ENCODE results near the gene TBX21. TPM values are rescaled to one million over a fixed set of nuclear protein-coding genes. Genes with fewer than 3 reads are reported as not detected.

Gene TBX21
- total RNA-seq, 2 donors from 2014 or later: 1.8 TPM; not detected in 1

DNA sequence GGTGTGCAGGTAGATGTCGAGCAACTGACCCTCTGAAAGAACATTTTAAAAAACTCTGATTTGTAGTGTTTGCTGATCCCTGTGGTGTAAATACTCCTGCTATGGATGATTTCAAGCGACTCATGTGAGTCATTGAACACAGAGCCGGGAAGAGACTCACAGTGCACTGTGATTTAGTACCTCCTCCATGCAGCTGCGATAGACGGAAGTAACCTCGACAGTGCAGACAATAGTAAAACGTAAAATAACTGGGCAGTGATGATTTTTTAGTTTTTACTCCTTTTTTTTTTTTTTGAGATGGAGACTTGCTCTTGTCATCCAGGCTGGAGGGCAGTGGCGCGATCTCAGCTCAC is 8.7 kb downstream of the TBX21 start:
- Histone ChIP-seq H3K27ac (no peak overlapping the region), H3K27me3 (replicated peaks; ENCODE audit: insufficient read depth) (no peaks in the 10 kb centered on the region), H3K36me3 (no peaks in the 10 kb centered on the region), H3K9me3 (no peaks in the 10 kb centered on the region), H3K4me3 (no peak overlapping the region), H3K4me1 (ENCODE audit: control insufficient read depth in 1 of 2, low read depth in 2 of 2) (no peaks in the 10 kb centered on the region)
- no peak for DNase-seq (ENCODE audit: low spot score)
- TF ChIP-seq, protein P1, sequence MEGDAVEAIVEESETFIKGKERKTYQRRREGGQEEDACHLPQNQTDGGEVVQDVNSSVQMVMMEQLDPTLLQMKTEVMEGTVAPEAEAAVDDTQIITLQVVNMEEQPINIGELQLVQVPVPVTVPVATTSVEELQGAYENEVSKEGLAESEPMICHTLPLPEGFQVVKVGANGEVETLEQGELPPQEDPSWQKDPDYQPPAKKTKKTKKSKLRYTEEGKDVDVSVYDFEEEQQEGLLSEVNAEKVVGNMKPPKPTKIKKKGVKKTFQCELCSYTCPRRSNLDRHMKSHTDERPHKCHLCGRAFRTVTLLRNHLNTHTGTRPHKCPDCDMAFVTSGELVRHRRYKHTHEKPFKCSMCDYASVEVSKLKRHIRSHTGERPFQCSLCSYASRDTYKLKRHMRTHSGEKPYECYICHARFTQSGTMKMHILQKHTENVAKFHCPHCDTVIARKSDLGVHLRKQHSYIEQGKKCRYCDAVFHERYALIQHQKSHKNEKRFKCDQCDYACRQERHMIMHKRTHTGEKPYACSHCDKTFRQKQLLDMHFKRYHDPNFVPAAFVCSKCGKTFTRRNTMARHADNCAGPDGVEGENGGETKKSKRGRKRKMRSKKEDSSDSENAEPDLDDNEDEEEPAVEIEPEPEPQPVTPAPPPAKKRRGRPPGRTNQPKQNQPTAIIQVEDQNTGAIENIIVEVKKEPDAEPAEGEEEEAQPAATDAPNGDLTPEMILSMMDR (IDR thresholded peaks at IDR 0.05): no peak
- ATAC-seq (ENCODE audit: insufficient number of reproducible peaks, low FRiP score, low read depth): no peak

DNA sequence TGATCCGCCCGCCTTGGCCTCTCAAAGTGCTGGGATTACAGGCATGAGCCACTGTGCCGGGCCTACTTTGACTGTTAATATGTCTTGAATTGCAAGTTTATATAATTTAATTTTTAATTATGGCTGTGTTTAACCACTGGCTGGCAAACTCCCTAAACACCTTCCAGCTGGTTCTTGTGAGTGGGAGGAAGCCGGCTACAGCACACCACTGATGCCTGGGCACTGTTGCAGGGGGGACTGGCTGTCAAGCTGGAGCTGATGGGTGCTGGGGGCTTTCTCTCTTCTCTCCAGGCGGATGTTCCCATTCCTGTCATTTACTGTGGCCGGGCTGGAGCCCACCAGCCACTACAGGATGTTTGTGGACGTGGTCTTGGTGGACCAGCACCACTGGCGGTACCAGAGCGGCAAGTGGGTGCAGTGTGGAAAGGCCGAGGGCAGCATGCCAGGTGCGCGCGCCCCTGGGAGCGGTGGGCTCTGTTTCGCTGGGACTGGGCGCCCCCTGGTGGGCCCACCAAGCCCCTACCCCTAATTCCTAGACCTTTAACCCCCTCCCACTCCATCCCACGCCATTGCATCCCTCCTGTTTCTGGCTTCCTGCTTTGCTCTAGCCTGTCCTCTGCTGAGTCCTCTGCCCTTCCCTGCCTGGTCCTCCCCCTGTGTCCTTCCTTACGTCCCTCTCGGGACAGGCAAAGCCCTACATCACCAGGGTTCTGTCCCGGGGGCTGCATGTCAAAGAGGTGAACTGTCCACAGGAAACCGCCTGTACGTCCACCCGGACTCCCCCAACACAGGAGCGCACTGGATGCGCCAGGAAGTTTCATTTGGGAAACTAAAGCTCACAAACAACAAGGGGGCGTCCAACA is 9.5 kb downstream of the TBX21 start:
- H3K27me3 ChIP-seq (replicated peaks; ENCODE audit: insufficient read depth): no peaks in the 10 kb centered on the region
- TF ChIP-seq, protein P1 (IDR thresholded peaks at IDR 0.05): no peak
- no peak for ATAC-seq (ENCODE audit: insufficient number of reproducible peaks, low FRiP score, low read depth)

DNA sequence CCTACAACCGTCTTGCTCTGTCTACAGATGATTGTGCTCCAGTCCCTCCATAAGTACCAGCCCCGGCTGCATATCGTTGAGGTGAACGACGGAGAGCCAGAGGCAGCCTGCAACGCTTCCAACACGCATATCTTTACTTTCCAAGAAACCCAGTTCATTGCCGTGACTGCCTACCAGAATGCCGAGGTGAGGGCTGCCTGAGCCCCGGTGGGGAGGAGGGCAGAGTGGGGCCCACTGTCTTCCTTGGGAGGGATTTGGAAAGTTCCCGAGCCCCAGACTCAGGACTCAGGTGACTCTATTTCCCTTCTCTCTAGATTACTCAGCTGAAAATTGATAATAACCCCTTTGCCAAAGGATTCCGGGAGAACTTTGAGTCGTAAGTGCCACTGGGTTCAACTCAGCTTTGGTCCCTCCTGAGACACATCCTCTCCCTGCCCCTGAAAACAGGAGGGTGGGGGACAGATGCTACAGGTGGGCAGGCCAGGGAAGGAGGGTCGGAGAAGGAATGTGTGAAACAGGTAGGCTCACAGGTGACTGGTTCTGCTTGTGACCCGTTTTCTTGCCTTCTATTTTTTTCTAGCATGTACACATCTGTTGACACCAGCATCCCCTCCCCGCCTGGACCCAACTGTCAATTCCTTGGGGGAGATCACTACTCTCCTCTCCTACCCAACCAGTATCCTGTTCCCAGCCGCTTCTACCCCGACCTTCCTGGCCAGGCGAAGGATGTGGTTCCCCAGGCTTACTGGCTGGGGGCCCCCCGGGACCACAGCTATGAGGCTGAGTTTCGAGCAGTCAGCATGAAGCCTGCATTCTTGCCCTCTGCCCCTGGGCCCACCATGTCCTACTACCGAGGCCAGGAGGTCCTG is 11.4 kb downstream of the TBX21 start:
- TF ChIP-seq, protein P1 (IDR thresholded peaks at IDR 0.05): no peak
- Histone ChIP-seq H3K36me3 (no peaks in the 10 kb centered on the region), H3K4me1 (ENCODE audit: control insufficient read depth in 1 of 2, low read depth in 2 of 2) (no peaks in the 10 kb centered on the region), H3K27me3 (replicated peaks; ENCODE audit: insufficient read depth) (no peaks in the 10 kb centered on the region), H3K27ac (no peak overlapping the region), H3K4me3 (no peak overlapping the region), H3K9me3 (no peaks in the 10 kb centered on the region)
- ATAC-seq (ENCODE audit: insufficient number of reproducible peaks, low FRiP score, low read depth) (no peak), DNase-seq (ENCODE audit: low spot score) (no peak)

More for the DNA sequence above, 9.5 kb downstream of the TBX21 start:
- DNase-seq (ENCODE audit: low spot score): no peak
- H3K4me1 ChIP-seq (ENCODE audit: control insufficient read depth in 1 of 2, low read depth in 2 of 2): no peaks in the 10 kb centered on the region
- H3K36me3 ChIP-seq: no peaks in the 10 kb centered on the region
- no peak overlapping the region for H3K4me3 ChIP-seq
- no peak overlapping the region for H3K27ac ChIP-seq
- H3K9me3 ChIP-seq: no peaks in the 10 kb centered on the region

DNA sequence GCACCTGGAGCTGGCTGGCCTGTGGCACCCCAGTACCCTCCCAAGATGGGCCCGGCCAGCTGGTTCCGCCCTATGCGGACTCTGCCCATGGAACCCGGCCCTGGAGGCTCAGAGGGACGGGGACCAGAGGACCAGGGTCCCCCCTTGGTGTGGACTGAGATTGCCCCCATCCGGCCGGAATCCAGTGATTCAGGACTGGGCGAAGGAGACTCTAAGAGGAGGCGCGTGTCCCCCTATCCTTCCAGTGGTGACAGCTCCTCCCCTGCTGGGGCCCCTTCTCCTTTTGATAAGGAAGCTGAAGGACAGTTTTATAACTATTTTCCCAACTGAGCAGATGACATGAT is 12.0 kb downstream of the TBX21 start:
- TF ChIP-seq, protein P1 (IDR thresholded peaks at IDR 0.05): no peak
- Histone ChIP-seq H3K27me3 (replicated peaks; ENCODE audit: insufficient read depth) (no peaks in the 10 kb centered on the region), H3K4me1 (ENCODE audit: control insufficient read depth in 1 of 2, low read depth in 2 of 2) (no peaks in the 10 kb centered on the region), H3K4me3 (no peak overlapping the region), H3K27ac (no peak overlapping the region), H3K36me3 (no peaks in the 10 kb centered on the region), H3K9me3 (no peaks in the 10 kb centered on the region)
- no peak for ATAC-seq (ENCODE audit: insufficient number of reproducible peaks, low FRiP score, low read depth)
- DNase-seq (ENCODE audit: low spot score): no peak

DNA sequence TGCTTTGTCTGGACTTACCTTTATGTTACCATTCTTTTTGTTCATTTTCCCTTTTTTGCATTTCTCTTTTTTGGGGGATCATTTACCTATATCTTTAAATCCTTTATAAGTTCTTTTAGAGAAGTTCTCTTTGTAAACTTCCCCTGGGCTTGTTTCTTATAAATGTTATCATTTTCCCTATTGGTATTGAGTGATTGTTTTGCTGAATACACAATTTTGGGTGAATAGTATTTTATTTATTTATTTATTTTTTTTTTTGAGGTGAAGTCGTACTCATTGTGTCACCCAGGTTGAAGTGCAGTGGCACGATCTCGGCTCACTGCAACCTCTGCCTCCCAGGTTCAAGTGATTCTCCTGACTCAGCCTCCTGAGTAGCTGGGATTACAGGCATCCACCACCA is 18.4 kb downstream of the TBX21 start:
- no peaks in the 10 kb centered on the region for H3K9me3 ChIP-seq
- H3K27ac ChIP-seq: no peak overlapping the region
- TF ChIP-seq, protein P1 (IDR thresholded peaks at IDR 0.05): no peak
- ATAC-seq (ENCODE audit: insufficient number of reproducible peaks, low FRiP score, low read depth): no peak
- no peaks in the 10 kb centered on the region for H3K36me3 ChIP-seq
- no peaks in the 10 kb centered on the region for H3K27me3 ChIP-seq (replicated peaks; ENCODE audit: insufficient read depth)
- H3K4me3 ChIP-seq: no peak overlapping the region
- no peaks in the 10 kb centered on the region for H3K4me1 ChIP-seq (ENCODE audit: control insufficient read depth in 1 of 2, low read depth in 2 of 2)
- no peak for DNase-seq (ENCODE audit: low spot score)
